ENCODE data around the gene HEPN1. TPM values are rescaled to one million over a fixed set of nuclear protein-coding genes. Genes with fewer than 3 reads are reported as not detected.

Gene HEPN1
- total RNA-seq, 1 experiment from 2014 or later = not detected

DNA sequence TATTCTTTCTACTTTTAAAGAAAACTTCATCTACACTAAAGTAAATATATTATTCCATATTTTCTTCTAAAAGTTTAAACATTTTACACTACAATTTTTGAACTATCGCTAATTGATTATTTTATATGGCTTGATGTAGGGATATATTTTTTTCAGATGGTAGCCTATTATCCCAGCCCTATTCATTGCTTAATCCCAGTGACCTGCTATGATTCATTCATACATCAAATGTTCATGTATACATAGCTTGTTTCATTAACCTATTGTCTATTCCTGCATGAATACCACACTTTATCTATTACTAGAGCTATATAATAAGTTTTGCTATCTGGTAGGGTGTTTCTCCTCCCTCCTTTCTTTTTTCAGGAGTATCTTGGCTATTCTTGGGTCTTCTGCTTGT, 16.4 kb upstream of the HEPN1 start:
- in situ Hi-C loops (cut with HindIII; ENCODE audit: low pct_unique_long_range_greater_than_20kb, low sequenced_read_pairs) = no loop called here
- ChIA-PET POLR2A (interaction anchor here (0.9 kb wide), 1 partner anchor 20 kb away, joined by 8 read pairs; no protein-coding TSS in a partner anchor), CTCF (no interaction called here)
- H3K9me3 ChIP-seq (ENCODE audit: control insufficient read depth, insufficient read depth, low read depth, low read length) = no peaks in the 10 kb centered on the region
- no peaks in the 10 kb centered on the region for H3K36me3 ChIP-seq (ENCODE audit: control insufficient read depth, insufficient read depth, low read length)
- no peak overlapping the region for H3K27ac ChIP-seq (ENCODE audit: low read length)
- peaks cover 30% of the 10 kb centered on the region for H3K27me3 ChIP-seq (ENCODE audit: control insufficient read depth, insufficient read depth, low read length)
- no TSS peak for BruUV-seq (replicated peaks)
- H3K4me3 ChIP-seq (ENCODE audit: low read depth in 2 of 2, low read length in 2 of 2) = no peak overlapping the region
- DNase-seq (ENCODE audit: low read depth, low spot score) (no peak), ATAC-seq (no peak)
- 0 out of 2 replicates have a peak, but pooled peaks cover 3% of the 10 kb centered on the region for H3K4me1 ChIP-seq (ENCODE audit: control insufficient read depth, insufficient read depth, low read length)
- TF ChIP-seq, protein P1, sequence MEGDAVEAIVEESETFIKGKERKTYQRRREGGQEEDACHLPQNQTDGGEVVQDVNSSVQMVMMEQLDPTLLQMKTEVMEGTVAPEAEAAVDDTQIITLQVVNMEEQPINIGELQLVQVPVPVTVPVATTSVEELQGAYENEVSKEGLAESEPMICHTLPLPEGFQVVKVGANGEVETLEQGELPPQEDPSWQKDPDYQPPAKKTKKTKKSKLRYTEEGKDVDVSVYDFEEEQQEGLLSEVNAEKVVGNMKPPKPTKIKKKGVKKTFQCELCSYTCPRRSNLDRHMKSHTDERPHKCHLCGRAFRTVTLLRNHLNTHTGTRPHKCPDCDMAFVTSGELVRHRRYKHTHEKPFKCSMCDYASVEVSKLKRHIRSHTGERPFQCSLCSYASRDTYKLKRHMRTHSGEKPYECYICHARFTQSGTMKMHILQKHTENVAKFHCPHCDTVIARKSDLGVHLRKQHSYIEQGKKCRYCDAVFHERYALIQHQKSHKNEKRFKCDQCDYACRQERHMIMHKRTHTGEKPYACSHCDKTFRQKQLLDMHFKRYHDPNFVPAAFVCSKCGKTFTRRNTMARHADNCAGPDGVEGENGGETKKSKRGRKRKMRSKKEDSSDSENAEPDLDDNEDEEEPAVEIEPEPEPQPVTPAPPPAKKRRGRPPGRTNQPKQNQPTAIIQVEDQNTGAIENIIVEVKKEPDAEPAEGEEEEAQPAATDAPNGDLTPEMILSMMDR (IDR thresholded peaks at IDR 0.05) = no peak
- no peak for TF ChIP-seq SIN3A (IDR thresholded peaks at IDR 0.05; ENCODE audit: borderline replicate concordance, insufficient read depth, low read depth, low read length)
- TF ChIP-seq, protein P2, sequence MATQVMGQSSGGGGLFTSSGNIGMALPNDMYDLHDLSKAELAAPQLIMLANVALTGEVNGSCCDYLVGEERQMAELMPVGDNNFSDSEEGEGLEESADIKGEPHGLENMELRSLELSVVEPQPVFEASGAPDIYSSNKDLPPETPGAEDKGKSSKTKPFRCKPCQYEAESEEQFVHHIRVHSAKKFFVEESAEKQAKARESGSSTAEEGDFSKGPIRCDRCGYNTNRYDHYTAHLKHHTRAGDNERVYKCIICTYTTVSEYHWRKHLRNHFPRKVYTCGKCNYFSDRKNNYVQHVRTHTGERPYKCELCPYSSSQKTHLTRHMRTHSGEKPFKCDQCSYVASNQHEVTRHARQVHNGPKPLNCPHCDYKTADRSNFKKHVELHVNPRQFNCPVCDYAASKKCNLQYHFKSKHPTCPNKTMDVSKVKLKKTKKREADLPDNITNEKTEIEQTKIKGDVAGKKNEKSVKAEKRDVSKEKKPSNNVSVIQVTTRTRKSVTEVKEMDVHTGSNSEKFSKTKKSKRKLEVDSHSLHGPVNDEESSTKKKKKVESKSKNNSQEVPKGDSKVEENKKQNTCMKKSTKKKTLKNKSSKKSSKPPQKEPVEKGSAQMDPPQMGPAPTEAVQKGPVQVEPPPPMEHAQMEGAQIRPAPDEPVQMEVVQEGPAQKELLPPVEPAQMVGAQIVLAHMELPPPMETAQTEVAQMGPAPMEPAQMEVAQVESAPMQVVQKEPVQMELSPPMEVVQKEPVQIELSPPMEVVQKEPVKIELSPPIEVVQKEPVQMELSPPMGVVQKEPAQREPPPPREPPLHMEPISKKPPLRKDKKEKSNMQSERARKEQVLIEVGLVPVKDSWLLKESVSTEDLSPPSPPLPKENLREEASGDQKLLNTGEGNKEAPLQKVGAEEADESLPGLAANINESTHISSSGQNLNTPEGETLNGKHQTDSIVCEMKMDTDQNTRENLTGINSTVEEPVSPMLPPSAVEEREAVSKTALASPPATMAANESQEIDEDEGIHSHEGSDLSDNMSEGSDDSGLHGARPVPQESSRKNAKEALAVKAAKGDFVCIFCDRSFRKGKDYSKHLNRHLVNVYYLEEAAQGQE (IDR thresholded peaks at IDR 0.05; ENCODE audit: insufficient read depth in 1 of 2, low read depth in 2 of 2, low read length in 1 of 2) = no peak
- no peak for TF ChIP-seq POLR2AphosphoS5 (IDR thresholded peaks at IDR 0.05; ENCODE audit: low read depth, low read length)
- TF ChIP-seq TCF7L2 (IDR thresholded peaks at IDR 0.05; ENCODE audit: low read depth, low read length) = no peak
- intact Hi-C loops (cut with micrococcal nuclease; ENCODE audit: unreplicated experiment) = no loop called here

DNA sequence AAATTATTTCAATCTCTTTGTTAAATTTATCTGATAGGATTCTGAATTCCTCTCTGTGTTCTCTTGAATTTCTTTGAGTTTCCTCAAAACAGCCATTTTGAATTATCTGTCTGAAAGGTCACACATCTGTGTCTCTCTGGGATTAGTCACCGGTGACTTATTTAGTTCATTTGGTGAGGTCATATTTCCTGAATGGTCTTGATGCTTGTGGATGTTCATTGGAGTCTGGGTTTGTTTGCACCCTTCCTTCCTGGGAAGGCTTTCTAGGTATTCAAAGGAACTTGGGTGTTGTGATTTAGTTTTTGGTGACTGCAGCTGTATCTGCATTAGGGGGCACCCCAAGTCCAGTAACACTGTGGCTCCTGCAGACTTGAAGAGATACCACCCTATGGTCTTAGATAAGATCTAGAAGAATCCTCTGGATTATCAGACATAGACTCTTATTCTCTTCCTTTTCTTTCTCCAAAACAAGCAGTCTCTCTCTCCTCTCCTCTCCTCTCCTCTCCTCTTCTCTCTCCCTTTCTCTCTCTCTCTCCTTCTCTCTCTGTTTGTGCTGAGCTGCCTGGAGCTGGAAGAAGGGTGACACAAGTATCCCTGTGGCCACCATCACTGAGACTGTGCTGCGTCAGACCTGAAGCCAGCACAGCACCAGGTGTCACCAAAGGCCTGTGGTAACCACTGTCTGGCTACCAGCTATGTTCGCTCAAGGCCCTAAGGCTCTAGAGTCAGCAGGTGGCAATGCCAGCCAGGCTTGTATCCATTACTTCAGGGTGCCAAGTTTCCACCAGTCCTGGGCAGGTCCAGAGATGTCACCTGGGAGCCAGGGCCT, 3.3 kb upstream of the HEPN1 start:
- BruUV-seq (replicated peaks) = no TSS peak
- intact Hi-C loops (cut with micrococcal nuclease; ENCODE audit: unreplicated experiment) = loop anchor here (10.0 kb wide), 1 partner anchor 119 kb away; no protein-coding TSS in a partner anchor
- H3K27ac ChIP-seq (ENCODE audit: low read length) = no peak overlapping the region
- H3K4me3 ChIP-seq (ENCODE audit: low read depth in 2 of 2, low read length in 2 of 2) = no peak overlapping the region
- H3K9me3 ChIP-seq (ENCODE audit: control insufficient read depth, insufficient read depth, low read depth, low read length) = no peaks in the 10 kb centered on the region
- TF ChIP-seq, protein P2 (IDR thresholded peaks at IDR 0.05; ENCODE audit: insufficient read depth in 1 of 2, low read depth in 2 of 2, low read length in 1 of 2) = no peak
- TF ChIP-seq, protein P1 (IDR thresholded peaks at IDR 0.05) = no peak
- TF ChIP-seq POLR2AphosphoS5 (IDR thresholded peaks at IDR 0.05; ENCODE audit: low read depth, low read length) = no peak
- TF ChIP-seq SIN3A (IDR thresholded peaks at IDR 0.05; ENCODE audit: borderline replicate concordance, insufficient read depth, low read depth, low read length) = no peak
- no peak for TF ChIP-seq TCF7L2 (IDR thresholded peaks at IDR 0.05; ENCODE audit: low read depth, low read length)
- H3K4me1 ChIP-seq (ENCODE audit: control insufficient read depth, insufficient read depth, low read length) = no peaks in the 10 kb centered on the region
- in situ Hi-C loops (cut with HindIII; ENCODE audit: low pct_unique_long_range_greater_than_20kb, low sequenced_read_pairs) = no loop called here
- H3K36me3 ChIP-seq (ENCODE audit: control insufficient read depth, insufficient read depth, low read length) = no peaks in the 10 kb centered on the region
- no peak for ATAC-seq
- ChIA-PET CTCF (no interaction called here), POLR2A (no interaction called here)
- DNase-seq (ENCODE audit: low read depth, low spot score) = no peak
- H3K27me3 ChIP-seq (ENCODE audit: control insufficient read depth, insufficient read depth, low read length) = no peaks in the 10 kb centered on the region; the same call in 1 of the 2 replicates
